RCC 7860 (cell line): ENCODE measurements around the gene CCDC183.
A peak's percentile ranks its signal among the peaks of the same experiment; 100 is the strongest.
"Not testable (repeated sequence)": the region's sequence is repeated elsewhere in the genome, so short reads cannot be mapped to it uniquely, and the experiment has no call there.

ENCODE experiments used
- DNase-seq: peaks from one replicate; pipeline ENCODE4 v3.0.0-alpha.2; 2015; ENCODE audit warnings: low spot score
- FAIRE-seq: peaks from 2 replicates; lab custom pipeline; 2012; peaks lifted over from hg19 to GRCh38; lab: Jason Lieb, UNC

The CCDC183 gene

GRCh38 chr9:136796238-136796774 is at the start of gene CCDC183:
Gene CCDC183, plus strand, starts transcription at chr9:136796338. Its CDS starts 60 bp downstream, at chr9:136796398.
- FAIRE-seq, result no peak
- no peak for DNase-seq

- DNase-seq, result no peak
- FAIRE-seq, result no peak
Measured at GRCh38 chr9:136746621-136747020, 49.5 kb upstream of the CCDC183 start.

GRCh38 chr9:136747161-136748060 is 48.7 kb upstream of the CCDC183 start:
- DNase-seq (no peak), FAIRE-seq (no peak)

- no peak for FAIRE-seq
- no peak for DNase-seq
Measured at GRCh38 chr9:136748201-136748600, 47.9 kb upstream of the CCDC183 start, which contains the start of gene LCN6. Gene LCN6, minus strand, starts transcription at chr9:136748525. Its CDS starts 42 bp downstream, at chr9:136748483.

- no peak for FAIRE-seq
- DNase-seq, result no peak
Measured at GRCh38 chr9:136748666-136749611, 47.2 kb upstream of the CCDC183 start.

- FAIRE-seq (no peak), DNase-seq (peak; percentile 5)
Measured at GRCh38 chr9:136750526-136750925, 45.6 kb upstream of the CCDC183 start.

- DNase-seq (no peak), FAIRE-seq (no peak)
Measured at GRCh38 chr9:136751244-136751643, 44.9 kb upstream of the CCDC183 start.

GRCh38 chr9:136751814-136752213 is 44.3 kb upstream of the CCDC183 start:
- FAIRE-seq (no peak), DNase-seq (no peak)

GRCh38 chr9:136753371-136754058 is 42.6 kb upstream of the CCDC183 start:
- FAIRE-seq, result no peak
- DNase-seq, result no peak

GRCh38 chr9:136754059-136754572 is 42.0 kb upstream of the CCDC183 start:
- FAIRE-seq (no peak), DNase-seq (no peak)

GRCh38 chr9:136754626-136755301 is 41.4 kb upstream of the CCDC183 start:
- no peak for FAIRE-seq
- no peak for DNase-seq

- not testable (repeated sequence) for DNase-seq, FAIRE-seq
Measured at GRCh38 chr9:136755302-136756133, 40.6 kb upstream of the CCDC183 start.

GRCh38 chr9:136756134-136756438 is 40.1 kb upstream of the CCDC183 start:
- DNase-seq, result no peak
- no peak for FAIRE-seq

- DNase-seq, result no peak
- FAIRE-seq, result no peak
Measured at GRCh38 chr9:136756836-136757235, 39.3 kb upstream of the CCDC183 start.

- DNase-seq (no peak), FAIRE-seq (no peak)
Measured at GRCh38 chr9:136757328-136757727, 38.8 kb upstream of the CCDC183 start.

GRCh38 chr9:136757751-136758140 is 38.4 kb upstream of the CCDC183 start:
- FAIRE-seq, result no peak
- no peak for DNase-seq

- FAIRE-seq (no peak), DNase-seq (no peak)
Measured at GRCh38 chr9:136759001-136759400, 37.1 kb upstream of the CCDC183 start.

- no peak for FAIRE-seq
- no peak for DNase-seq
Measured at GRCh38 chr9:136759436-136760325, 36.5 kb upstream of the CCDC183 start.
